H1 (cell line): ENCODE results near the gene CHST8. TPM values are rescaled to one million over a fixed set of nuclear protein-coding genes. Genes with fewer than 3 reads are reported as not detected.

Source experiments
- CTCF ChIA-PET: fragments of 300-600 bp; sonication (Branson Sonifier 250); formaldehyde crosslinking; loops from one replicate; lab custom pipeline; 2021; ENCODE audit not compliant: partially characterized antibody; lab: Charles Lee
- POLR2A ChIA-PET: fragments of 300-600 bp; sonication (Branson Sonifier 250); formaldehyde crosslinking; loops from one replicate; lab custom pipeline; 2021; ENCODE audit warnings: inconsistent platforms; ENCODE audit not compliant: partially characterized antibody; lab: Charles Lee
- DNase-seq, 2 experiments: peaks; one replicate each; pipeline versions ENCODE4 v3.0.0 to v3.0.0-alpha.2; 2010 to 2022; ENCODE audit warnings: low spot score in 2 of 2, low read depth in 1 of 2, mixed read lengths in 1 of 2
- FAIRE-seq: peaks from 2 replicates; lab custom pipeline; 2011; peaks lifted over from hg19 to GRCh38; lab: Jason Lieb, UNC
- H2AFZ ChIP-seq: 2 replicates; pipeline ENCODE4 v1.8.1; 2012; ENCODE audit warnings: low read length, inconsistent platforms
- H2AK5ac ChIP-seq: 2 replicates; pipeline ENCODE4 v1.6.1; 2013; ENCODE audit warnings: low read depth, low read length
- H2BK120ac ChIP-seq: replicated peaks from 2 replicates; pipeline ENCODE3; 2013; ENCODE audit warnings: low read depth, low read length, inconsistent platforms
- H2BK12ac ChIP-seq: 2 replicates; pipeline ENCODE4 v1.6.1; 2013; ENCODE audit warnings: low read depth, low read length
- H2BK15ac ChIP-seq: 2 replicates; pipeline ENCODE4 v1.6.1; 2013; ENCODE audit warnings: low read length
- H2BK20ac ChIP-seq: 2 replicates; pipeline ENCODE4 v1.6.1; 2013; ENCODE audit warnings: low read length
- H2BK5ac ChIP-seq: 2 replicates; pipeline ENCODE4 v1.6.1; 2013; ENCODE audit warnings: low read depth, low read length
- H3K14ac ChIP-seq: 2 replicates; pipeline ENCODE4 v1.6.1; 2013; ENCODE audit warnings: inconsistent platforms; ENCODE audit not compliant: insufficient read length
- H3K18ac ChIP-seq: 2 replicates; pipeline ENCODE4 v1.6.1; 2013; ENCODE audit warnings: low read length; ENCODE audit errors: extremely low read depth
- H3K23ac ChIP-seq: 2 replicates; pipeline ENCODE4 v1.6.1; 2013; ENCODE audit warnings: inconsistent platforms; ENCODE audit not compliant: insufficient read length
- H3K23me2 ChIP-seq: 2 replicates; pipeline ENCODE4 v1.6.1; 2013; ENCODE audit warnings: low read depth, low read length
- H3K27ac ChIP-seq: 2 replicates; pipeline ENCODE4 v1.6.1; 2011; ENCODE audit warnings: low read depth, low read length, inconsistent platforms
- H3K27me3 ChIP-seq, 4 experiments: replicated peaks in 1 of 4; 1 replicate in 1 of 4; 2 replicates in 3 of 4; pipeline versions ENCODE4 v1.6.1 to v1.8.1; 2011 to 2013; ENCODE audit warnings: low read length in 3 of 4, mild to moderate bottlenecking in 3 of 4, inconsistent platforms in 2 of 4, mixed read lengths in 2 of 4, moderate library complexity in 1 of 4; ENCODE audit not compliant: control insufficient read depth in 3 of 4, insufficient read depth in 3 of 4; ENCODE audit errors: extremely low read depth in 1 of 4
- H3K36me3 ChIP-seq, 4 experiments: 2 replicates each; pipeline versions ENCODE4 v1.6.1 to v1.8.1; 2011 to 2013; ENCODE audit warnings: mild to moderate bottlenecking in 4 of 4, low read length in 3 of 4, moderate library complexity in 2 of 4, control low read depth in 1 of 4, inconsistent platforms in 1 of 4; ENCODE audit not compliant: insufficient read depth in 4 of 4, control insufficient read depth in 2 of 4
- H3K4ac ChIP-seq: replicated peaks from 2 replicates; pipeline ENCODE3; 2013; ENCODE audit warnings: low read length, low read depth, mixed read lengths, inconsistent platforms; ENCODE audit not compliant: insufficient read length
- H3K4me1 ChIP-seq, 4 experiments: replicated peaks in 1 of 4; 1 replicate in 1 of 4; 2 replicates in 3 of 4; pipeline versions ENCODE4 v1.6.1 to v1.8.1; 2011 to 2013; ENCODE audit warnings: low read length in 3 of 4, inconsistent platforms in 2 of 4, mixed read lengths in 1 of 4; ENCODE audit not compliant: insufficient read depth in 4 of 4, control insufficient read depth in 3 of 4
- H3K4me2 ChIP-seq, 2 experiments: 2 replicates each; pipeline versions ENCODE4 v1.6.1 to v1.8.1; 2011 to 2013; ENCODE audit warnings: low read depth in 2 of 2, low read length in 2 of 2, control low read depth in 1 of 2, inconsistent platforms in 1 of 2, mild to moderate bottlenecking in 1 of 2; ENCODE audit not compliant: insufficient read depth in 1 of 2
- H3K4me3 ChIP-seq, 4 experiments: fragments of 200-600, 300-600 bp in 1 of 4; sonication (generic), shearing (Covaris generic), sonication (Bioruptor Twin) in 1 of 4; 2 replicates each; pipeline versions ENCODE4 v1.5.1 to v1.8.1; 2011 to 2016; ENCODE audit warnings: low read length in 4 of 4, low read depth in 3 of 4, control low read depth in 2 of 4, inconsistent platforms in 2 of 4, mild to moderate bottlenecking in 2 of 4, mixed read lengths in 1 of 4, moderate library complexity in 1 of 4; ENCODE audit not compliant: insufficient read depth in 2 of 4; ENCODE audit errors: extremely low read depth in 1 of 4
- H3K56ac ChIP-seq: replicated peaks from 2 replicates; pipeline ENCODE3; 2013; ENCODE audit warnings: low read depth, mild to moderate bottlenecking, mixed read lengths, low read length, inconsistent platforms; ENCODE audit not compliant: insufficient read length
- H3K79me1 ChIP-seq: 2 replicates; pipeline ENCODE4 v1.6.1; 2013; ENCODE audit warnings: low read depth, low read length, control low read depth
- H3K79me2 ChIP-seq, 2 experiments: 2 replicates each; pipeline versions ENCODE4 v1.6.1 to v1.8.1; 2012 to 2013; ENCODE audit warnings: low read length in 2 of 2, mild to moderate bottlenecking in 2 of 2, inconsistent platforms in 1 of 2; ENCODE audit not compliant: insufficient read depth in 2 of 2, control insufficient read depth in 1 of 2
- H3K9ac ChIP-seq, 4 experiments: replicated peaks in 1 of 4; 1 replicate in 1 of 4; 2 replicates in 3 of 4; pipeline versions ENCODE4 v1.6.1 to v1.8.1; 2011 to 2013; ENCODE audit warnings: low read depth in 3 of 4, low read length in 3 of 4, control low read depth in 2 of 4, mild to moderate bottlenecking in 2 of 4, moderate library complexity in 2 of 4, inconsistent platforms in 1 of 4; ENCODE audit errors: extremely low read depth in 1 of 4
- H3K9me3 ChIP-seq, 2 experiments: 2 replicates each; pipeline versions ENCODE4 v1.6.1 to v1.8.1; 2012 to 2013; ENCODE audit warnings: mild to moderate bottlenecking in 2 of 2, moderate library complexity in 2 of 2, control low read depth in 1 of 2, inconsistent platforms in 1 of 2, low read depth in 1 of 2, low read length in 1 of 2, mixed read lengths in 1 of 2; ENCODE audit not compliant: insufficient read depth in 2 of 2
- H4K20me1 ChIP-seq, 2 experiments: replicated peaks in 1 of 2; 2 replicates each; pipeline versions ENCODE3 to v1.8.1; 2011 to 2013; ENCODE audit warnings: inconsistent platforms in 2 of 2, low read length in 2 of 2, mild to moderate bottlenecking in 1 of 2; ENCODE audit not compliant: insufficient read depth in 2 of 2, control insufficient read depth in 1 of 2
- H4K5ac ChIP-seq: 2 replicates; pipeline ENCODE4 v1.6.1; 2013; ENCODE audit warnings: low read length, low read depth, mixed read lengths, inconsistent platforms; ENCODE audit not compliant: insufficient read length
- H4K8ac ChIP-seq: 2 replicates; pipeline ENCODE4 v1.8.0; 2013; ENCODE audit warnings: mild to moderate bottlenecking, moderate library complexity, low read length, inconsistent platforms; ENCODE audit not compliant: insufficient read depth; ENCODE audit errors: extremely low read depth
- H4K91ac ChIP-seq: replicated peaks from 2 replicates; pipeline ENCODE3; 2013; ENCODE audit warnings: low read length, mixed read lengths, inconsistent platforms; ENCODE audit not compliant: insufficient read length
- BACH1 ChIP-seq: IDR thresholded peaks from 2 replicates; pipeline ENCODE4 v1.6.1; 2012; ENCODE audit warnings: low read length, improper control_type of control experiment
- CTCF ChIP-seq, 3 experiments: IDR thresholded peaks; 1 replicate in 2 of 3; 2 replicates in 1 of 3; pipeline versions ENCODE4 v1.5.1 to v1.6.1; 2011; ENCODE audit warnings: low read length in 3 of 3, mild to moderate bottlenecking in 3 of 3, inconsistent platforms in 2 of 3, low read depth in 1 of 3, moderate library complexity in 1 of 3; ENCODE audit not compliant: insufficient read depth in 1 of 3; ENCODE audit errors: control extremely low read depth in 1 of 3
- E2F6 ChIP-seq: IDR thresholded peaks from 2 replicates; pipeline ENCODE4 v1.6.1; 2012; ENCODE audit warnings: inconsistent platforms
- FOSL1 ChIP-seq: IDR thresholded peaks from 2 replicates; pipeline ENCODE4 v1.6.1; 2011; ENCODE audit warnings: mild to moderate bottlenecking, low read depth, low read length, moderate library complexity; ENCODE audit not compliant: insufficient read depth
- POLR2AphosphoS5 ChIP-seq: IDR thresholded peaks from 2 replicates; pipeline ENCODE4 v1.6.1; 2011; ENCODE audit warnings: low read depth, low read length
- RXRA ChIP-seq: IDR thresholded peaks from 2 replicates; pipeline ENCODE4 v1.6.1; 2011; ENCODE audit warnings: low read depth, mild to moderate bottlenecking, low read length, moderate library complexity; ENCODE audit not compliant: insufficient read depth
- SIX5 ChIP-seq: IDR thresholded peaks from 2 replicates; pipeline ENCODE4 v1.6.1; 2011; ENCODE audit warnings: mild to moderate bottlenecking, low read depth, low read length
- WGBS, 2 experiments: shearing (Covaris generic) in 1 of 2; methylation state at CpG; one replicate each; pipeline versions ENCODE4 v1.1.6 to v1.1.7; 2013 to 2015; ENCODE audit warnings: low lambda C conversion rate in 2 of 2, mixed read lengths in 2 of 2, inconsistent platforms in 1 of 2, low coverage in 1 of 2, missing lambda C conversion rate in 1 of 2; ENCODE audit not compliant: insufficient replicate concordance in 2 of 2, insufficient coverage in 1 of 2, insufficient read length in 1 of 2; ENCODE audit errors: extremely low coverage in 1 of 2, missing lambda C conversion rate in 1 of 2; 5-methylcytosine and 5-hydroxymethylcytosine counted together
- polyA plus RNA-seq, 7 experiments: library from polyadenylated mRNA; depleted of rRNA in 3 of 7; stranded (reverse) in 5 of 7; unstranded in 2 of 7; fragments of >200 nt in 5 of 7; fragments of 200-250 nt in 2 of 7; gene quantifications; 1 replicate in 5 of 7; 2 replicates in 1 of 7; 4 replicates in 1 of 7; pipeline versions ENCODE4 v1.2.1 to v1.2.3, GENCODE V29; 2011 to 2013; ENCODE audit warnings: missing spikeins in 2 of 7, mixed read lengths in 2 of 7
- total RNA-seq: library from RNA; stranded (reverse); fragmentation: NEBNext Ultra II Directional; extraction: Animal tissue kit (Norgen Biotek cat#: 25700); gene quantifications from 2 replicates; pipeline ENCODE4 v1.2.1, GENCODE V29; 2021

Gene CHST8
- total and polyA plus RNA-seq, 2 of the 8 experiments (the other 6 are each of a cell fraction or from before 2014, with no cell fraction given), result 10.8 to 28.2 TPM

- no peak overlapping the region for H2AK5ac ChIP-seq
- TF ChIP-seq E2F6, result no peak
- TF ChIP-seq POLR2AphosphoS5, result no peak
- no peak for TF ChIP-seq BACH1
- no peak for TF ChIP-seq SIX5
- TF ChIP-seq CTCF (IDR thresholded peaks at IDR 0.05; ENCODE audit: control extremely low read depth in 1 of 3, insufficient read depth in 1 of 3, low read depth in 1 of 3, low read length in 3 of 3), result no peak
- no peak for TF ChIP-seq FOSL1
- TF ChIP-seq RXRA, result no peak
- TF ChIP-seq, all 59 proteins: peak for 0
- ChIA-PET POLR2A (no interaction called here), CTCF (interaction anchor here (1.0 kb wide), 1 partner anchor 14 kb away, joined by 3 read pairs; no protein-coding TSS in a partner anchor)
- Histone ChIP-seq H4K91ac (no peak overlapping the region), H3K14ac (no peak overlapping the region), H3K79me1 (peaks cover 3% of the 10 kb centered on the region; the same call in 1 of the 2 replicates), H3K79me2 (no peaks in the 10 kb centered on the region), H2BK20ac (no peak overlapping the region), H3K56ac (no peak overlapping the region), H3K27ac (no peak overlapping the region; the same call in 1 of the 2 replicates), H3K4me2 (no peak overlapping the region), H3K4ac (no peak overlapping the region), H3K18ac (no peak overlapping the region), H2BK5ac (no peak overlapping the region), H3K9me3 (no peaks in the 10 kb centered on the region), H3K23me2 (no peaks in the 10 kb centered on the region), H3K23ac (no peak overlapping the region), H4K20me1 (peaks cover 12 to 17% of the 10 kb centered on the region in 2 experiments), H2AFZ (no peak overlapping the region), H3K4me3 (no peak overlapping the region), H2BK120ac (no peak overlapping the region), H4K5ac (no peak overlapping the region), H3K36me3 (peaks cover 7 to 30% (median 17%) of the 10 kb centered on the region in 4 experiments; a peak in 6 of 8 replicates), H2BK15ac (no peak overlapping the region), H2BK12ac (no peak overlapping the region), H3K9ac (no peak overlapping the region), H3K27me3 (no peaks in the 10 kb centered on the region), H4K8ac (no peak overlapping the region; the same call in 1 of the 2 replicates), H3K4me1 (no peaks in the 10 kb centered on the region)
- DNase-seq (no peak), FAIRE-seq (no peak)
- 100% methylated on average over 1 of the region's 1 CpG; no CpG with 5 or more reads in 1 of the 2 experiments for WGBS, 2 experiments
These were observed 186.6 kb downstream of the CHST8 start for GRCh38 chr19:33808399-33808798.
